Stimulated activated CD8-positive, alpha-beta memory T cell treated with anti-CD3 and anti-CD28 coated beads, Interleukin-12 subunit alpha, Interleukin-12 subunit beta, amount 100 ng/mL, for 24 hours (primary cell): ENCODE results near the gene SLX4.
"Not testable (repeated sequence)": the region's sequence is repeated elsewhere in the genome, so short reads cannot be mapped to it uniquely, and the experiment has no call there.

ENCODE experiments used
- DNase-seq: peaks from one replicate; pipeline ENCODE4 v3.0.0-alpha.2; 2020; ENCODE audit errors: extremely low read depth

The SLX4 gene

GRCh38 chr16:3640632-3641501 is 29.5 kb upstream of the SLX4 start:
- DNase-seq, result no peak

- no peak for DNase-seq
These were observed 28.8 kb upstream of the SLX4 start for GRCh38 chr16:3640207-3640606.

- no peak for DNase-seq
These were observed 27.7 kb upstream of the SLX4 start for GRCh38 chr16:3638916-3639644.

DNA sequence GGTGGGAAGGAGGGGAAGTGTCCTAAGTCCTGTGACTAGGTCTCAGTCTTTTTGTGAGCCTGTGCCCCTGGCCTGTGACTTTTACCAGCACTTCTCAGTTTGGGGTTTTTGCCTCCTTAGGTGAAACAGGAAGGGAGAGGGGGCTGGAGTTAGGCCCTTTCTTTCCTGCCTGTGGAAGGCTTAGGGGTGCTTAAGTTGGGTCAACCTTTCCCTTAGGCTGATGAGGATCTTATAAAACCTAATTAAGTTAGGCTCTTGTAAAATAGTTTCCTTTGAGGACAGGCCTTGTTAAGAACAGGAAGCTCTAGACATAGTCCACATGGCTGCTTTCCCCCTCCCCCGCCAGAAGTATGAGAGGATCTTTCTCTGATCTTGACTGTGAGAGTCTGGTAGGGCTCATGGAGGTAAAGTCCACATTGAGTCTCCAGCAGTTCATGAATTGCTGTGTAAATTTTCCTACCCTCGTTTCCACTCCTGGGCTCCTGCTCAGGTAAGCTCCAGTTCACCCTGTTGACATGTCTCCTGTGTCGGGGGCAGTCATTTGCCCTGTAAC is 26.0 kb upstream of the SLX4 start:
- DNase-seq, result no peak

DNA sequence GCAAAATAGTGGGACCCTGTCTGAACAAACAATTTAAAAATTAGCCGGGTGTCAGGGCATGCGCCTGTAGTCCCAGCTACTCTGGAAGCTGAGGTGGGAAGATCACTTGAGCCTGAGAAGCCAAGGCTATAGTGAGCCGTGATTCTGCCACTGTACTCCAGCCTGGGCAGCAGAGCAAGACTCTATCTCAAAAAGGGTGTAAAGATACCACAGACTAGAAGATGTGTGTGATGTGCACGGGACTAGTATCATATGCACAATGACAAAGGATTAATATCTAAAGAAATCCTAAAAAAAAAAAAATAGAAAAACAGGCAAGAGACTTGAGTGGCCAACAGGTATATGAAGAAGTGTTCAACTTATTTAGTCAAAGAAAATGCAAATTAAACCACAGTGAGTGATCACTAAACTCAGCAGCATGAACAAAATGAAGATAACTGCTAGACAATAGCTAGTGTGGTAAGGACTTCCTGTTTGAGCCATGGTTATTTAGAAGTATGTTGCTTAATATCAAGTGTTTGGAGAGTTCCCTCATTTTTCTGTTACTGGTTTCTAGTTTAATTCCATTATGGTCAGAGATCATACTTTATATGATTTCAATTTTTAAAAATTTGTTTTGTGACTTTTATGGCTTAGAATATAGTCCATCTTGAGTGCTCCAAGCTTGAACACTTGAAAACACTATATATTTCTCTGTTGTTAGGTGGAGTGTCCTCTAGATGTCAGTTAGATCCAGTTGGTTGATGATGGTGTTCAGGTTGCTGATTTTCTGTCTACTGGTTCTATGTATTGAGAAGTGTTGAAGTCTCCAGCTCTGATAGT is 14.7 kb upstream of the SLX4 start:
- no peak for DNase-seq

- DNase-seq, result no peak
These were observed 13.9 kb upstream of the SLX4 start for GRCh38 chr16:3625331-3625730.

DNA sequence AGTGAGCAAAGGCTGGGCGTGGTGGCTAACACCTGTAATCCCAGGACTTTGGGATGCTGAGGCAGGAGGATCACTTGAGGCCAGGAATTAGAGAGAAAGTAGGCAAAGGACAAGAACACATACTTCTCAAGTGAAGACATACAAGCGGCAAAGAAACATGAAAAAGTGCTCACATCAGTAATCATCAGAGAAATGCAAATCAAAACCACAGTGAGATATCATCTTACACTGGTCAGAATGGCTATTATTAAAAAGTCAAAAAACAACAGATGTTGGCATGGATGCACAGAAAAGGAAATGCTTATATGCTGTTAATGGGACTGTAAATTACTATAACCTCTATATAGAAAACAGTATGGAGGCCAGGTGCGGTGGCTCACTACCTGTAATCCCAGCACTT is 12.2 kb upstream of the SLX4 start:
- no peak for DNase-seq

GRCh38 chr16:3618769-3619141 is 7.3 kb upstream of the SLX4 start:
- no peak for DNase-seq

GRCh38 chr16:3612510-3613466 is 1.4 kb upstream of the SLX4 start:
- no peak for DNase-seq

DNA sequence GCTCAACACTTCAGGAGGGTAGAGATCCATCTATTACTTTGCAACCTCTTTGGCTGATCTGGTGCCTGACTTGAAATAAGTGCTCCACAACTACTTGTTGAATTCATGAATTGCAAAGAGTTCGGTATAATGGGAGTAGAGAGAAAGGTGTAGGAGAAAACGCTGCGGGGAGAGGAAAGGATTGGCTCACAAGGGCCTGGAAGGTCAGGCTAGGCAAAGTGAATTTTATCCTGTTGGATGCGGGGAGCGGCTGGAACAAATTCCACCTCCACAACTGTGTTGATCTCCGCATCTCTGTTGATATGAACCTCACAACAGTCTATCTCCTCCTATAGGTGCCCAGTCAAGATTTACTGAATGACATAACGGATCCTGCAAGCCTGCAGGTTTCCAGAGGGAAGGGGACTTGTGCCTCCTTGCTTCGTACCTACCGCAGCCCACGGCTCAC is 684 bp downstream of the SLX4 start:
- DNase-seq, result no peak

GRCh38 chr16:3609895-3610697 is 1.3 kb downstream of the SLX4 start:
- DNase-seq, result no peak

- DNase-seq, result not testable (repeated sequence)
These were observed 2.4 kb downstream of the SLX4 start for GRCh38 chr16:3608976-3609375.

DNA sequence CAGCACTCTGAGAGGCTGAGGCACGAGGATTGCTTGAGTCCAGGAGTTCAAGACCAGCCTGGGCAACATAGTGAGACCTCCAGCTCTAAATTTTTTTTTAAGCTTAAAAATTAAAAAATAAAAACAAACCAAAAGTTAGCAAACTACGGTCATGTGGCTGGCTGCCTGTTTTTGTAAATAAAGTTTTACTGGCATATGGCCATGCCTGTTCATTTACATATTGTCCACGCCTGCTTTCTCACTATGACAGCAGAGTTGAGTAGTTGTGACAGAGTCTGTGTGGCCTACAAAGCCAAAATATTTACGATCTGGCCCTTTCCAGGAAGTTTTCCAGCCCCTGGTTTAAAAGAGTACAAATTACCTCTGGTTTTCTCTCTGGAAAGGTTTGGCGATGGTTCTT is 3.3 kb downstream of the SLX4 start:
- no peak for DNase-seq

DNA sequence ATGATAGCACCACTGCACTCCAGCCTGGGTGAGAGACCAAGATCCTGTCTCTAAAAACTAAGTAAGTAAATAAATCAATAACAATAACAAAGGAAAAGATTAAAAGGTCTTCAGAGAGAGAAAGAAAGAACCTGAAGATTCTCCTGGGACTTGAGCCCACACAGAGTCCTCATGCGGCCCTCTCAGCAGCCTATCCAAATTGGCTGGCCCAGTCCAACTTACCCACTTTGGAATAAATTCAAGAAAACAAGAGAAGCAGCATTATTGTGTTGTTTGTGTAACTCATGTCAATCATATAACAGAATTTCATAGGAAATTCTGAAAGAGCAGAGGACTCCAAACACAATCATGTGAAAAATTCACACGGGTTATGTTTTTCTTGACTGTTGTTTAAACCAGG is 3.8 kb downstream of the SLX4 start:
- DNase-seq, result no peak

- DNase-seq, result no peak
These were observed 4.2 kb downstream of the SLX4 start for GRCh38 chr16:3607161-3607560.

GRCh38 chr16:3606441-3606840 is 5.0 kb downstream of the SLX4 start:
- DNase-seq, result no peak

GRCh38 chr16:3602320-3602653 is 9.1 kb downstream of the SLX4 start:
- DNase-seq, result no peak

GRCh38 chr16:3601614-3602319 is 9.6 kb downstream of the SLX4 start:
- DNase-seq, result no peak

- DNase-seq, result no peak
These were observed 11.5 kb downstream of the SLX4 start for GRCh38 chr16:3599922-3600321.

GRCh38 chr16:3599121-3599520 is 12.3 kb downstream of the SLX4 start:
- DNase-seq, result no peak
